ENCODE data around the gene ZDBF2. TPM values are rescaled to one million over a fixed set of nuclear protein-coding genes. Genes with fewer than 3 reads are reported as not detected.

Gene ZDBF2
- total and polyA plus RNA-seq, 9 of the 15 experiments (the other 6 are each of a cell fraction or from before 2014, with no cell fraction given) = 0.01 to 0.04 (median 0.03) TPM; not detected in 3

DNA sequence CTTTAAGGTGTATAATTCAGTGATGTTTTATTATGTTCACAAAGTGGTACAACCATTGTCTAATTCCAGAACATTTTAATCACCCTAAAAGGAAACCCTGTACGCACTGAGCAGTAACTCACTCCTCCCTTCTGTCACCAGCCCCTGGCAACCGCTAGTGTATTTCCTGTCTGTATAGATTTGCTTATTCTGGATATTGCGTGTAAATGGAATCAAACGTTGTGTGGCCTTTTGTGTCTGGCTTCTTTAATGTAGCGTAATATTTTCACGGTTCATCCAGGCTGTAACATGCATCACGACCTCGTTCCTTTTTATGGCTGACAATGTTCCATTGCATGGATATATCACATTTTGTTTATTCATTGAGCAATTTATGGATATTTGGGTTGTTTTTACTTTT, 8.3 kb downstream of the ZDBF2 start:
- FAIRE-seq = no peak
- no peak overlapping the region for H3K27ac ChIP-seq (ENCODE audit: extremely low read depth, low read depth, low read length)
- no peaks in the 10 kb centered on the region for H3K36me3 ChIP-seq (ENCODE audit: control insufficient read depth, insufficient read depth, low read length)
- H3K9ac ChIP-seq (ENCODE audit: insufficient read depth in 1 of 2, low read depth in 2 of 2, low read length in 2 of 2) = no peak overlapping the region
- in situ Hi-C loops (cut with MboI) = no loop called here
- H3K4me1 ChIP-seq (replicated peaks in 1 of 2; ENCODE audit: control insufficient read depth in 2 of 2, insufficient read depth in 2 of 2, low read length in 2 of 2) = no peaks in the 10 kb centered on the region
- no peak for ATAC-seq
- H2AFZ ChIP-seq (ENCODE audit: low read depth, low read length) = no peak overlapping the region
- intact Hi-C loops (cut with micrococcal nuclease) = no loop called here
- TF ChIP-seq SMAD2 (IDR thresholded peaks at IDR 0.05; ENCODE audit: low read depth, low read length) (no peak), TEAD1 (CRISPR knock-in tag; IDR thresholded peaks at IDR 0.05) (no peak)
- no peaks in the 10 kb centered on the region for H4K20me1 ChIP-seq (replicated peaks; ENCODE audit: control insufficient read depth, insufficient read depth, low read length)
- no peak for DNase-seq (ENCODE audit: extremely low read depth in 1 of 4, low spot score in 3 of 4)
- H3K79me2 ChIP-seq (ENCODE audit: control insufficient read depth, insufficient read depth, low read length) = no peaks in the 10 kb centered on the region
- H3K4me3 ChIP-seq = no peak overlapping the region
- POLR2A ChIA-PET = no interaction called here
- WGBS (ENCODE audit: insufficient coverage, low coverage, missing lambda C conversion rate) = 2% methylated on average over 8 of the region's 8 CpGs
- no peaks in the 10 kb centered on the region for H3K9me3 ChIP-seq (replicated peaks; ENCODE audit: control insufficient read depth, insufficient read depth, low read depth, low read length)
- H3K9me1 ChIP-seq (ENCODE audit: control insufficient read depth, insufficient read depth, low read length) = no peaks in the 10 kb centered on the region
- H3K4me2 ChIP-seq (ENCODE audit: insufficient read depth, low read length) = no peak overlapping the region
- CTCF ChIA-PET (ENCODE audit: low intra/inter-chr PET ratio) = no interaction called here
- no peaks in the 10 kb centered on the region; a peak in 1 of 5 replicates for H3K27me3 ChIP-seq (ENCODE audit: control insufficient read depth in 2 of 2, insufficient read depth in 2 of 2, low read length in 2 of 2)
- BruUV-seq (replicated peaks) = no TSS peak

DNA sequence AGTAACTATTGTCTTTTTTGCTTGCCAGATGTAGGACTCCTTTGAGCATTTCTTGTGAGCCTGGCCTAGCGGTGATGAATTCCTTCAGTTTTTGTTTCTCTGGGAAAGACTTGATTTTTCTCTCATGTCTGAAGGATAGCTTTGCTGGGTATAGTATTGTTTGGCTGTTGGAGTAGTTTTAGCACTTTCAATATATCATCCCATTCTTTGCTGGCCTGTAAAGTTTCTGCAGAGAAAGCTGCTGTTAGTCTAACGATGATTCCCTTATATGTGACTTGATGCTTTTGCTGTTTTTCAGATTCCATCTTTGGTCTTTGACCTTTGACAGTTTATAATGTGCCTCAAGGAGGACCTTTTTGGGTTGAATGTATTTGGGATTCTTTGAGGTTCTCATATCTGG, 12.7 kb downstream of the ZDBF2 start:
- Histone ChIP-seq H3K27me3 (ENCODE audit: control insufficient read depth in 2 of 2, insufficient read depth in 2 of 2, low read length in 2 of 2) (no peaks in the 10 kb centered on the region), H3K79me2 (ENCODE audit: control insufficient read depth, insufficient read depth, low read length) (no peaks in the 10 kb centered on the region), H3K36me3 (ENCODE audit: control insufficient read depth, insufficient read depth, low read length) (no peaks in the 10 kb centered on the region), H3K9me3 (replicated peaks; ENCODE audit: control insufficient read depth, insufficient read depth, low read depth, low read length) (no peaks in the 10 kb centered on the region), H4K20me1 (replicated peaks; ENCODE audit: control insufficient read depth, insufficient read depth, low read length) (no peaks in the 10 kb centered on the region), H3K9me1 (ENCODE audit: control insufficient read depth, insufficient read depth, low read length) (no peaks in the 10 kb centered on the region), H3K9ac (ENCODE audit: insufficient read depth in 1 of 2, low read depth in 2 of 2, low read length in 2 of 2) (no peak overlapping the region), H2AFZ (ENCODE audit: low read depth, low read length) (no peak overlapping the region), H3K27ac (ENCODE audit: extremely low read depth, low read depth, low read length) (no peak overlapping the region), H3K4me1 (replicated peaks in 1 of 2; ENCODE audit: control insufficient read depth in 2 of 2, insufficient read depth in 2 of 2, low read length in 2 of 2) (no peaks in the 10 kb centered on the region), H3K4me2 (ENCODE audit: insufficient read depth, low read length) (no peak overlapping the region), H3K4me3 (no peak overlapping the region)
- FAIRE-seq (no peak), ATAC-seq (no peak), DNase-seq (ENCODE audit: extremely low read depth in 1 of 4, low spot score in 3 of 4) (no peak)
- in situ Hi-C loops (cut with MboI) (no loop called here), intact Hi-C loops (cut with micrococcal nuclease) (no loop called here)
- BruUV-seq (replicated peaks) = no TSS peak
- POLR2A ChIA-PET = no interaction called here
- WGBS (ENCODE audit: insufficient coverage, low coverage, missing lambda C conversion rate) = 0% methylated on average over 2 of the region's 2 CpGs
- CTCF ChIA-PET (ENCODE audit: low intra/inter-chr PET ratio) = no interaction called here
- no peak for TF ChIP-seq ARID3A (IDR thresholded peaks at IDR 0.05; ENCODE audit: borderline replicate concordance, low read depth, low read length)
- TF ChIP-seq POLR2AphosphoS2 (IDR thresholded peaks at IDR 0.05; ENCODE audit: low read length) = no peak
- TF ChIP-seq HDAC8 (tag; IDR thresholded peaks at IDR 0.05) = no peak
- TF ChIP-seq HIVEP1 (CRISPR knock-in tag; IDR thresholded peaks at IDR 0.05) = no peak
- no peak for TF ChIP-seq EP300 (IDR thresholded peaks at IDR 0.05; ENCODE audit: low read length)
- no peak for TF ChIP-seq SP2 (IDR thresholded peaks at IDR 0.05; ENCODE audit: extremely low read depth, low read depth, low read length, poor library complexity, severe bottlenecking)
- TF ChIP-seq SNAPC5 (CRISPR knock-in tag; IDR thresholded peaks at IDR 0.05) = no peak
- TF ChIP-seq CHD4 (IDR thresholded peaks at IDR 0.05; ENCODE audit: insufficient read depth, insufficient replicate concordance, low read depth, low read length, poor library complexity, severe bottlenecking) = no peak
- TF ChIP-seq GABPA (tag; conservative IDR thresholded peaks at IDR 0.05; ENCODE audit: low read depth) = no peak
- TF ChIP-seq PHF20 (IDR thresholded peaks at IDR 0.05; ENCODE audit: partially characterized antibody) = no peak

Measured in K562 (cell line).